Eye (tissue), 1 donor: ENCODE data around the gene RHBDD2.
"Not testable (repeated sequence)": the region's sequence is repeated elsewhere in the genome, so short reads cannot be mapped to it uniquely, and the experiment has no call there.

ENCODE experiments used
- DNase-seq: peaks from one replicate; pipeline ENCODE4 v3.0.0-alpha.2; 2015

The RHBDD2 gene

GRCh38 chr7:75878769-75879611 is at the start of gene RHBDD2:
Gene RHBDD2 (plus strand): TSS chr7:75879034. CDS start chr7:75879083, 49 bp downstream.
- peak; percentile 97 for DNase-seq

GRCh38 chr7:75829656-75830055 is 49.2 kb upstream of the RHBDD2 start:
- not testable (repeated sequence) for DNase-seq

- no peak for DNase-seq
Measured at GRCh38 chr7:75830978-75831377, 47.9 kb upstream of the RHBDD2 start.

GRCh38 chr7:75833662-75834061 is 45.2 kb upstream of the RHBDD2 start:
- DNase-seq, result not testable (repeated sequence)

- DNase-seq, result no peak
Measured at GRCh38 chr7:75835688-75836285, 43.0 kb upstream of the RHBDD2 start.

- no peak for DNase-seq
Measured at GRCh38 chr7:75836798-75837197, 42.0 kb upstream of the RHBDD2 start.

GRCh38 chr7:75838281-75838930 is 40.4 kb upstream of the RHBDD2 start:
- not testable (repeated sequence) for DNase-seq

- DNase-seq, result no peak
Measured at GRCh38 chr7:75840029-75840428, 38.8 kb upstream of the RHBDD2 start.

GRCh38 chr7:75842836-75843446 is 35.9 kb upstream of the RHBDD2 start:
- DNase-seq, result peak; percentile 36

- no peak for DNase-seq
Measured at GRCh38 chr7:75843613-75844116, 35.2 kb upstream of the RHBDD2 start.

- no peak for DNase-seq
Measured at GRCh38 chr7:75844158-75844557, 34.7 kb upstream of the RHBDD2 start.

GRCh38 chr7:75845132-75845531 is 33.7 kb upstream of the RHBDD2 start:
- DNase-seq, result not testable (repeated sequence)

GRCh38 chr7:75847707-75848106 is 31.1 kb upstream of the RHBDD2 start:
- no peak for DNase-seq

GRCh38 chr7:75849573-75849972 is 29.3 kb upstream of the RHBDD2 start:
- no peak for DNase-seq

- DNase-seq, result no peak
Measured at GRCh38 chr7:75850235-75850634, 28.6 kb upstream of the RHBDD2 start.

- no peak for DNase-seq
Measured at GRCh38 chr7:75854233-75854632, 24.6 kb upstream of the RHBDD2 start.

- DNase-seq, result not testable (repeated sequence)
Measured at GRCh38 chr7:75854813-75855345, 24.0 kb upstream of the RHBDD2 start.

- no peak for DNase-seq
Measured at GRCh38 chr7:75856536-75856935, 22.3 kb upstream of the RHBDD2 start.

- no peak for DNase-seq
Measured at GRCh38 chr7:75858410-75858809, 20.4 kb upstream of the RHBDD2 start.

GRCh38 chr7:75861636-75862035 is 17.2 kb upstream of the RHBDD2 start:
- no peak for DNase-seq

- DNase-seq, result not testable (repeated sequence)
Measured at GRCh38 chr7:75864251-75864650, 14.6 kb upstream of the RHBDD2 start.

- DNase-seq, result no peak
Measured at GRCh38 chr7:75866114-75866488, 12.7 kb upstream of the RHBDD2 start.
